Vagina (tissue), 2 donors: ENCODE measurements around the gene DPYSL5. TPM values are rescaled to one million over a fixed set of nuclear protein-coding genes. Genes with fewer than 3 reads are reported as not detected.

Source experiments
- DNase-seq, 2 donors: peaks; one replicate each; pipeline ENCODE4 v3.0.0-alpha.2; 2017; ENCODE audit errors: extremely low spot score in 2 of 2
- H3K27ac ChIP-seq: fragments of 200-600 bp; sonication (generic); one replicate; pipeline ENCODE4 v1.5.1; 2019
- H3K27me3 ChIP-seq: fragments of 200-600 bp; sonication (generic); one replicate; pipeline ENCODE4 v1.5.1; 2019
- H3K36me3 ChIP-seq, 2 donors: fragments of 200-600 bp; sonication (generic); one replicate each; pipeline ENCODE4 v1.5.1; 2017 to 2019
- H3K4me1 ChIP-seq: fragments of 200-600 bp; sonication (generic); one replicate; pipeline ENCODE4 v1.5.1; 2019
- H3K4me3 ChIP-seq, 2 donors: fragments of 200-600 bp; sonication (generic); 1 replicate in 1 of 2; 2 replicates in 1 of 2; pipeline ENCODE4 v1.5.1; 2016 to 2019
- H3K9me3 ChIP-seq: fragments of 200-600 bp; sonication (generic); one replicate; pipeline ENCODE4 v1.5.1; 2019
- CTCF ChIP-seq, 3 experiments: fragments of 450-650 bp in 2 of 3; fragments of 200-600 bp in 1 of 3; sonication (generic) in 1 of 3; IDR thresholded peaks; one replicate each; pipeline ENCODE4 v1.5.1; 2017 to 2019; ENCODE audit warnings: antibody characterized with exemption in 3 of 3, mild to moderate bottlenecking in 2 of 3, moderate library complexity in 2 of 3
- POLR2A ChIP-seq, 2 donors: fragments of 450-650 bp; IDR thresholded peaks; one replicate each; pipeline ENCODE4 v1.6.1; 2017; ENCODE audit warnings: antibody characterized with exemption in 2 of 2, mild to moderate bottlenecking in 2 of 2, moderate library complexity in 2 of 2
- POLR2AphosphoS5 ChIP-seq, 2 donors: sonication (generic); formaldehyde crosslinking; IDR thresholded peaks; one replicate each; pipeline ENCODE4 v1.9.0; 2017; ENCODE audit warnings: antibody characterized with exemption in 2 of 2, mild to moderate bottlenecking in 2 of 2, low read depth in 1 of 2; ENCODE audit not compliant: insufficient read depth in 1 of 2
- intact Hi-C: fragments of 100-400 bp; cut with DNase I; formaldehyde crosslinking; loops from one replicate; pipeline ENCODE4 v1.15.1; 2023
- total RNA-seq: library from RNA; depleted of rRNA; stranded (reverse); fragments of >200 nt; gene quantifications from one replicate; pipeline ENCODE4 v1.2.3, GENCODE V29; 2016

Gene DPYSL5
- total RNA-seq, 1 donor from 2014 or later, result 0.74 TPM

- intact Hi-C loops, result no loop called here
- Histone ChIP-seq H3K27me3 (no peaks in the 10 kb centered on the region), H3K9me3 (no peaks in the 10 kb centered on the region), H3K36me3 (no peaks in the 10 kb centered on the region), H3K4me1 (peaks cover 18% of the 10 kb centered on the region), H3K4me3 (no peak overlapping the region), H3K27ac (no peak overlapping the region)
- no peak for DNase-seq
- no peak for TF ChIP-seq POLR2A (IDR thresholded peaks at IDR 0.05)
These were observed 133.0 kb downstream of the DPYSL5 start for GRCh38 chr2:26980971-26981370.

GRCh38 chr2:26982102-26982742 is 134.3 kb downstream of the DPYSL5 start:
- intact Hi-C loops, result no loop called here
- no peaks in the 10 kb centered on the region for H3K36me3 ChIP-seq
- peaks cover 18% of the 10 kb centered on the region for H3K4me1 ChIP-seq
- no peak for DNase-seq
- no peaks in the 10 kb centered on the region for H3K27me3 ChIP-seq
- H3K4me3 ChIP-seq, result no peak overlapping the region
- TF ChIP-seq POLR2A (IDR thresholded peaks at IDR 0.05), result no peak
- peak in 1 of 2 donors; percentile 42 for TF ChIP-seq POLR2AphosphoS5 (IDR thresholded peaks at IDR 0.05; ENCODE audit: insufficient read depth in 1 of 2, low read depth in 1 of 2)
- peak in 1 of 3 experiments; percentile 12 for TF ChIP-seq CTCF (IDR thresholded peaks at IDR 0.05)
- H3K27ac ChIP-seq, result no peak overlapping the region
- no peaks in the 10 kb centered on the region for H3K9me3 ChIP-seq

- Histone ChIP-seq H3K4me3 (no peak overlapping the region), H3K36me3 (no peaks in the 10 kb centered on the region), H3K4me1 (peaks cover 18% of the 10 kb centered on the region), H3K9me3 (no peaks in the 10 kb centered on the region), H3K27ac (no peak overlapping the region), H3K27me3 (no peaks in the 10 kb centered on the region)
- intact Hi-C loops, result no loop called here
- TF ChIP-seq POLR2A (IDR thresholded peaks at IDR 0.05) (no peak), CTCF (IDR thresholded peaks at IDR 0.05) (no peak), POLR2AphosphoS5 (IDR thresholded peaks at IDR 0.05; ENCODE audit: insufficient read depth in 1 of 2, low read depth in 1 of 2) (no peak)
- DNase-seq, result no peak
These were observed 135.8 kb downstream of the DPYSL5 start for GRCh38 chr2:26983746-26984145.

- H3K27me3 ChIP-seq, result no peaks in the 10 kb centered on the region
- intact Hi-C loops, result no loop called here
- no peak for DNase-seq
- H3K4me3 ChIP-seq, result no peak overlapping the region
- no peaks in the 10 kb centered on the region for H3K9me3 ChIP-seq
- H3K36me3 ChIP-seq, result no peaks in the 10 kb centered on the region
- TF ChIP-seq CTCF (IDR thresholded peaks at IDR 0.05), result no peak
- no peak for TF ChIP-seq POLR2AphosphoS5 (IDR thresholded peaks at IDR 0.05; ENCODE audit: insufficient read depth in 1 of 2, low read depth in 1 of 2)
- TF ChIP-seq POLR2A (IDR thresholded peaks at IDR 0.05), result no peak
- peaks cover 9% of the 10 kb centered on the region for H3K4me1 ChIP-seq
- no peak overlapping the region for H3K27ac ChIP-seq
These were observed 137.9 kb downstream of the DPYSL5 start for GRCh38 chr2:26985807-26986206.

- intact Hi-C loops, result no loop called here
- TF ChIP-seq CTCF (IDR thresholded peaks at IDR 0.05), result no peak
- no peak for TF ChIP-seq POLR2AphosphoS5 (IDR thresholded peaks at IDR 0.05; ENCODE audit: insufficient read depth in 1 of 2, low read depth in 1 of 2)
These were observed 138.6 kb downstream of the DPYSL5 start for GRCh38 chr2:26986576-26986975.

More at GRCh38 chr2:26986576-26986975, 138.6 kb downstream of the DPYSL5 start:
- Histone ChIP-seq H3K27ac (no peak overlapping the region), H3K36me3 (no peaks in the 10 kb centered on the region), H3K4me3 (no peak overlapping the region), H3K9me3 (no peaks in the 10 kb centered on the region), H3K27me3 (no peaks in the 10 kb centered on the region), H3K4me1 (peaks cover 9% of the 10 kb centered on the region)
- DNase-seq, result no peak
